Kidney tubule cell (primary cell): ENCODE results near the gene MDH1B.
"Not testable (repeated sequence)": the region's sequence is repeated elsewhere in the genome, so short reads cannot be mapped to it uniquely, and the experiment has no call there.

Source experiments
- DNase-seq: peaks from one replicate; pipeline ENCODE4 v3.0.0-alpha.2; 2018; ENCODE audit warnings: low spot score

The MDH1B gene

GRCh38 chr2:206766057-206766930 is 1.2 kb upstream of the MDH1B start:
- DNase-seq = no peak

GRCh38 chr2:206764673-206765241 is 371 bp downstream of the MDH1B start:
- DNase-seq = no peak

GRCh38 chr2:206756816-206757215 is 8.3 kb downstream of the MDH1B start:
- DNase-seq = no peak

- peak; percentile 12 for DNase-seq
Measured at GRCh38 chr2:206740800-206741199, 24.3 kb downstream of the MDH1B start.

GRCh38 chr2:206739271-206739670 is 25.9 kb downstream of the MDH1B start:
- no peak for DNase-seq

- DNase-seq = no peak
Measured at GRCh38 chr2:206736935-206737334, 28.2 kb downstream of the MDH1B start.

GRCh38 chr2:206733341-206733740 is 31.8 kb downstream of the MDH1B start:
- no peak for DNase-seq

- peak; percentile 48 for DNase-seq
Measured at GRCh38 chr2:206728277-206729199, 36.6 kb downstream of the MDH1B start.

GRCh38 chr2:206727287-206727686 is 37.8 kb downstream of the MDH1B start:
- DNase-seq = no peak

- no peak for DNase-seq
Measured at GRCh38 chr2:206723288-206723687, 41.8 kb downstream of the MDH1B start.

GRCh38 chr2:206721256-206721920 is 43.7 kb downstream of the MDH1B start:
- peak; percentile 9 for DNase-seq

- DNase-seq = no peak
Measured at GRCh38 chr2:206718296-206718695, 46.8 kb downstream of the MDH1B start, which contains the start of gene DYTN. Gene DYTN, minus strand, starts transcription at chr2:206718396. Its CDS starts 117 bp downstream, at chr2:206718279.

GRCh38 chr2:206716623-206717022 is 48.5 kb downstream of the MDH1B start:
- DNase-seq = no peak

GRCh38 chr2:206715183-206715582 is 49.9 kb downstream of the MDH1B start:
- not testable (repeated sequence) for DNase-seq

GRCh38 chr2:206713746-206714145 is 51.4 kb downstream of the MDH1B start:
- DNase-seq = no peak

- no peak for DNase-seq
Measured at GRCh38 chr2:206708286-206708685, 56.8 kb downstream of the MDH1B start.

- no peak for DNase-seq
Measured at GRCh38 chr2:206707164-206707701, 57.9 kb downstream of the MDH1B start.

- no peak for DNase-seq
Measured at GRCh38 chr2:206701952-206702605, 63.0 kb downstream of the MDH1B start.

GRCh38 chr2:206700156-206700555 is 65.0 kb downstream of the MDH1B start:
- DNase-seq = no peak

GRCh38 chr2:206698811-206699210 is 66.3 kb downstream of the MDH1B start:
- DNase-seq = no peak

GRCh38 chr2:206696910-206697309 is 68.2 kb downstream of the MDH1B start:
- no peak for DNase-seq
